Adrenal gland (tissue), 12 donors: ENCODE results near the gene PTPRU. TPM values are rescaled to one million over a fixed set of nuclear protein-coding genes. Genes with fewer than 3 reads are reported as not detected.

ENCODE experiments used
- DNase-seq, 7 donors: peaks; one replicate each; pipeline ENCODE4 v3.0.0-alpha.2; 2019 to 2020
- H3K27ac ChIP-seq, 5 donors: fragments of 200-600 bp; sonication (generic) in 4 of 5; 1 replicate in 3 of 5; 2 replicates in 2 of 5; pipeline versions ENCODE4 v1.5.1 to v1.8.0; 2016 to 2020; ENCODE audit warnings: mild to moderate bottlenecking in 1 of 5
- H3K27me3 ChIP-seq: fragments of 200-600 bp; 2 replicates; pipeline ENCODE4 v1.8.0; 2021
- H3K36me3 ChIP-seq, 2 donors: fragments of 200-600 bp; replicated peaks in 1 of 2; 1 replicate in 1 of 2; 2 replicates in 1 of 2; pipeline versions ENCODE4 v1.5.1 to v1.8.0; 2018 to 2022
- H3K4me1 ChIP-seq, 2 donors: fragments of 200-600 bp; replicated peaks in 1 of 2; 1 replicate in 1 of 2; 2 replicates in 1 of 2; pipeline versions ENCODE4 v1.5.1 to v1.8.0; 2018 to 2021
- H3K4me3 ChIP-seq, 4 donors: fragments of 200-600 bp; sonication (generic) in 3 of 4; one replicate each; pipeline ENCODE4 v1.5.1; 2016 to 2018
- H3K9me3 ChIP-seq, 3 donors: fragments of 200-600 bp; sonication (generic) in 1 of 3; replicated peaks in 1 of 3; 1 replicate in 2 of 3; 2 replicates in 1 of 3; pipeline versions ENCODE4 v1.5.1 to v1.8.0; 2016 to 2021
- POLR2A ChIP-seq, 2 donors: fragments of 450-650 bp; IDR thresholded peaks; one replicate each; pipeline ENCODE4 v1.6.1; 2017; ENCODE audit warnings: antibody characterized with exemption in 2 of 2, mild to moderate bottlenecking in 2 of 2, moderate library complexity in 1 of 2
- WGBS, 4 donors: extraction: QIAGEN DNeasy Blood & Tissue Kit in 2 of 4; methylation state at CpG; one replicate each; pipeline versions ENCODE4 v1.1.5 to v1.1.7; 2013 to 2017; 5-methylcytosine and 5-hydroxymethylcytosine counted together
- intact Hi-C, 2 donors: fragments of 100-400 bp; cut with DNase I; formaldehyde crosslinking; loops; one replicate each; pipeline versions ENCODE4 v1.14.1 to v1.15.0; 2022 to 2023
- polyA plus RNA-seq, 3 donors: library from polyadenylated mRNA; stranded (reverse); fragments of 200-250 nt in 2 of 3; fragments of 350-450 nt in 1 of 3; fragmentation: Illumina TruSeq in 1 of 3; extraction: RNeasy Lipid Tissue Mini Kit (QIAGEN cat#74804) in 1 of 3; gene quantifications; one replicate each; pipeline ENCODE4 v1.2.3, GENCODE V29; 2013 to 2014
- total RNA-seq, 9 donors: library from RNA; depleted of rRNA in 4 of 9; stranded (reverse); fragments of >200 nt in 4 of 9; fragments of 120-200 nt in 1 of 9; fragmentation: NEBNext Ultra II Directional in 1 of 9; extraction: Animal tissue kit (Norgen Biotek cat#: 25700) in 1 of 9; gene quantifications; one replicate each; pipeline versions ENCODE4 v1.1.0 to v1.2.4, GENCODE V29; 2013 to 2023
- TF ChIP-seq, protein P1 (sequence below), 6 experiments: fragments of 450-650 bp in 4 of 6; fragments of 200-600 bp in 2 of 6; sonication (generic) in 1 of 6; IDR thresholded peaks; 1 replicate in 5 of 6; 2 replicates in 1 of 6; pipeline versions ENCODE4 v1.5.1 to v1.8.0; 2016 to 2021; ENCODE audit warnings: antibody characterized with exemption in 6 of 6, mild to moderate bottlenecking in 2 of 6, moderate library complexity in 1 of 6
- donor health status: healthy with polysubstance abuse.
- donor health status: Bipolar disorder and iron deficiency.
- donor health status: DM: yes; HTN: yes; CAD: no.
- donor health status: DM: no; HTN: no; CAD: no.
- donor health status: DM: no; HTN: no; CAD: no.
- donor health status: DM: yes; HTN: yes; CAD: no.

Gene PTPRU
- total and polyA plus RNA-seq, 12 donors = 1.4 to 14.4 (median 6.7) TPM

DNA sequence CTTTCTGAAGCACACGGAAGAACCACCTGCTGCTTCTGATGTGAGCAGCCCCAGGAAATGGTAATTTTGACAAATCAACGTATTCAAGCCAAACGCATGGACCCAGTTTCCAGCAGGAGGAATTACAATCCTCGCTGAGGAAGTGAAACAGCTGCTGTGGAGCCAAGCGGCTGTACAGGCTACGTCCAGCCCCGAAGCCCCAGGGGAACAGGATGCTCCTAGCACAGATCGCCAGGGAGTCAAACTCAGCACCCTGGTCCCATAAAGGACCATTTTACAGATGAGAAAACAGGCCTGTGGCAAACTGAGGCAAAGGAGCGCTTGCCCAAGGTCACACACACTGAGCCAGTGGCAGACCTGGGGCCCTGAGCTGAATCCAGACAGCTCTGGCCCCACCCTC is 108.0 kb downstream of the PTPRU start:
- no peaks in the 10 kb centered on the region for H3K9me3 ChIP-seq
- no peaks in the 10 kb centered on the region for H3K36me3 ChIP-seq
- WGBS, 4 donors = 38 to 55% (median 49%) methylated on average over 6 to 9 of the region's 9 CpGs
- H3K27ac ChIP-seq = no peak overlapping the region
- TF ChIP-seq POLR2A (IDR thresholded peaks at IDR 0.05) = no peak
- TF ChIP-seq, protein P1, sequence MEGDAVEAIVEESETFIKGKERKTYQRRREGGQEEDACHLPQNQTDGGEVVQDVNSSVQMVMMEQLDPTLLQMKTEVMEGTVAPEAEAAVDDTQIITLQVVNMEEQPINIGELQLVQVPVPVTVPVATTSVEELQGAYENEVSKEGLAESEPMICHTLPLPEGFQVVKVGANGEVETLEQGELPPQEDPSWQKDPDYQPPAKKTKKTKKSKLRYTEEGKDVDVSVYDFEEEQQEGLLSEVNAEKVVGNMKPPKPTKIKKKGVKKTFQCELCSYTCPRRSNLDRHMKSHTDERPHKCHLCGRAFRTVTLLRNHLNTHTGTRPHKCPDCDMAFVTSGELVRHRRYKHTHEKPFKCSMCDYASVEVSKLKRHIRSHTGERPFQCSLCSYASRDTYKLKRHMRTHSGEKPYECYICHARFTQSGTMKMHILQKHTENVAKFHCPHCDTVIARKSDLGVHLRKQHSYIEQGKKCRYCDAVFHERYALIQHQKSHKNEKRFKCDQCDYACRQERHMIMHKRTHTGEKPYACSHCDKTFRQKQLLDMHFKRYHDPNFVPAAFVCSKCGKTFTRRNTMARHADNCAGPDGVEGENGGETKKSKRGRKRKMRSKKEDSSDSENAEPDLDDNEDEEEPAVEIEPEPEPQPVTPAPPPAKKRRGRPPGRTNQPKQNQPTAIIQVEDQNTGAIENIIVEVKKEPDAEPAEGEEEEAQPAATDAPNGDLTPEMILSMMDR (IDR thresholded peaks at IDR 0.05) = no peak
- no peaks in the 10 kb centered on the region for H3K27me3 ChIP-seq
- no peak for DNase-seq
- intact Hi-C loops = no loop called here
- H3K4me3 ChIP-seq = no peak overlapping the region
- H3K4me1 ChIP-seq = no peaks in the 10 kb centered on the region

DNA sequence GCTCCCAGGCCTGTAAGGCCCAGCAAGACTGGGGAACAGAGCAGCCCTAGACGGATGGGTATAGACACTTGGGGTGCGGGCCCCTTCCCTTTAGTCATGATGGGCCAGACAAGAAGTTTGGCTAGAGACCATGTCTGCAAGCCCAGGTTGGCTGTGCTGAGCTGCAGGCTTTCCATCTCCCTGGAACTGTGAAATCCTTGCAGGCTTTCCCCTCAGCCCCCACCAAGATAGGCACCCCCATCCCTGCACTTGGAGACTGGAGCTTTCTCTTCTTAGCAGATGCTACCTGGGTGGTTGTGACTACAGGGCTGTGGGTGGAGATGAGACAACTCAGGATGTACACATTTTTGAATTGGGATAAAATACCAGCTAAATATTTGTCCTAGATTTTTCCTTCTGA is 110.3 kb downstream of the PTPRU start:
- Histone ChIP-seq H3K9me3 (no peaks in the 10 kb centered on the region), H3K36me3 (no peaks in the 10 kb centered on the region), H3K4me1 (no peaks in the 10 kb centered on the region), H3K27ac (no peak overlapping the region), H3K27me3 (no peaks in the 10 kb centered on the region), H3K4me3 (no peak overlapping the region)
- no peak for TF ChIP-seq POLR2A (IDR thresholded peaks at IDR 0.05)
- TF ChIP-seq, protein P1 (IDR thresholded peaks at IDR 0.05) = no peak
- intact Hi-C loops = no loop called here
- 82 to 100% (median 96%) methylated on average over 1 to 2 of the region's 2 CpGs for WGBS, 4 donors
- no peak for DNase-seq

DNA sequence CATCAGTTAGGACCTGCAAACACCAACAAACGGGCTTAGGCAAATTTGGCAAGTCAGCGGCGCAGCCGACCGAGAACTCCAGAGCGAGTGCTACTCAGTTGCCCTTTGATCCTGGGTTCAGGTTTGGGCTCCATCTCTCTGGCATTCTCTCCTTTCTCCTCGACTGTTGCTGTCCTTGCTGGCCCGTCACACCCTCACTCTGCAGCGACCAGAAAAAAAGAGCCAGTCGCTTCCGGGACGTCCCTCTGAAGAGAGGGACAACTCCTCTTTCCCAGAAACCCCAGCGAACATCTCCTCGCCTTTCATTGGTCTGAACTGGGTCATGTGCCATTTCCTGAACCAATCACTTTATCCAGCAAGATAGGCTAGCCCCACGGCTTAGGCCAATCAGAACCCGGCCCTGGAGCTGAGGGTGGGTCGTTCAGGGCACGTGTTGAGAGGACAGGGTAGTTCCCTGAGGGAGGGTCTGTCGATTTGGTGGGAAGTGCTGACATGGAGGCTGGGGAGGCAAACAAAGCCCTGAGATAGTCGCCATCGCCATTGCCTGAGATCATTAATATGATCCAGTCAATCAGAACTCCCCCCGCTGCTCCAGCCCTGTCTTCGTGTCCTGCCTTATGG is 113.7 kb downstream of the PTPRU start:
- no peak overlapping the region for H3K4me3 ChIP-seq
- H3K4me1 ChIP-seq = no peaks in the 10 kb centered on the region
- TF ChIP-seq POLR2A (IDR thresholded peaks at IDR 0.05) = no peak
- TF ChIP-seq, protein P1 (IDR thresholded peaks at IDR 0.05) = no peak
- 73 to 79% (median 77%) methylated on average over 19 to 23 of the region's 23 CpGs for WGBS, 4 donors
- no peaks in the 10 kb centered on the region for H3K27me3 ChIP-seq
- intact Hi-C loops = no loop called here
- H3K27ac ChIP-seq = no peak overlapping the region
- H3K9me3 ChIP-seq = no peaks in the 10 kb centered on the region
- no peak for DNase-seq
- no peaks in the 10 kb centered on the region for H3K36me3 ChIP-seq

DNA sequence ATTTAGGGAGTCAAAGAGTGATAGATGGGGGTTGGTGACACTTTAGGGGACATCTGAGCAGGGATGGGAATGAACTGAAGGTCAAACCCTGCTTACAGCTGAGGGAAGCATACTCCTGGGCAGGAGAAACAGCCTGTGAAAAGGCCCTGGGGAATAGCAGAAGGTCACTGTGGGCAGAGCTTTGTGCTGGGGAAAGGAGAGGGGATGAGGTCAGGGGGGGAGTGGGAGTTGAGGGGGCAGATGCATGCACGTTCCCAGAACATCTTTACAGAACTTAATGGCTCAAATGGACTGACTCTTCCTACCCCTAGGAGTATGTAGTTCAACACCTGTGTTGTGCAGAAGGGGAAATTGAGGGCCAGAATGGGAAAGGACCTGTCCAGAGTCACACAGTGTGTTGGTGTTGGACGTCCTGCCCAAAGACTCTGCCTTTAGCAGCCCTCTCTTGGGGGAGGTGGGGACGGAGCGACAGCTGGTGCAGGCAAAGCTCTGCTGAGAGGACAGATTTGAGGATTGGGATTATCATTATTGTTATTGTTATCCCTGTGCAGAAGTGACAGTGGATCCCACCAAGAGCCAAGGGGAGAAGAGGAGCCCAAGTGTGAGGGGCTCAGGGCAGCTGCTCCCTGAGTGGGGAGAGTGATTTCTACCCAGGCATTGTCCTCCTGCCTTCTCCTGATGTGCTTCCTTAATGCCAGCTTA is 116.5 kb downstream of the PTPRU start:
- no peak overlapping the region for H3K27ac ChIP-seq
- H3K4me3 ChIP-seq = no peak overlapping the region
- no peaks in the 10 kb centered on the region for H3K36me3 ChIP-seq
- intact Hi-C loops = no loop called here
- no peak for DNase-seq
- no peaks in the 10 kb centered on the region for H3K4me1 ChIP-seq
- 57 to 71% (median 66%) methylated on average over 4 of the region's 4 CpGs for WGBS, 4 donors
- no peaks in the 10 kb centered on the region for H3K27me3 ChIP-seq
- no peaks in the 10 kb centered on the region for H3K9me3 ChIP-seq
- TF ChIP-seq POLR2A (IDR thresholded peaks at IDR 0.05) = no peak
- TF ChIP-seq, protein P1 (IDR thresholded peaks at IDR 0.05) = no peak
